Jurkat, Clone E6-1 (cell line): ENCODE measurements around the gene CKM. TPM values are rescaled to one million over a fixed set of nuclear protein-coding genes. Genes with fewer than 3 reads are reported as not detected.

ENCODE experiments used
- DNase-seq: peaks from one replicate; pipeline ENCODE4 v3.0.0-alpha.2; 2011; ENCODE audit warnings: low read depth, low spot score
- H3K4me3 ChIP-seq: 2 replicates; pipeline ENCODE4 v1.5.1; 2011; ENCODE audit warnings: mild to moderate bottlenecking, low read length, control low read depth, moderate library complexity
- polyA plus RNA-seq: library from polyadenylated mRNA; unstranded; fragments of >200 nt; gene quantifications from one replicate; pipeline ENCODE4 v1.2.1, GENCODE V29; 2012; ENCODE audit warnings: missing spikeins; ENCODE audit not compliant: insufficient read length, insufficient read depth

Gene CKM
- not detected for polyA plus RNA-seq

DNA sequence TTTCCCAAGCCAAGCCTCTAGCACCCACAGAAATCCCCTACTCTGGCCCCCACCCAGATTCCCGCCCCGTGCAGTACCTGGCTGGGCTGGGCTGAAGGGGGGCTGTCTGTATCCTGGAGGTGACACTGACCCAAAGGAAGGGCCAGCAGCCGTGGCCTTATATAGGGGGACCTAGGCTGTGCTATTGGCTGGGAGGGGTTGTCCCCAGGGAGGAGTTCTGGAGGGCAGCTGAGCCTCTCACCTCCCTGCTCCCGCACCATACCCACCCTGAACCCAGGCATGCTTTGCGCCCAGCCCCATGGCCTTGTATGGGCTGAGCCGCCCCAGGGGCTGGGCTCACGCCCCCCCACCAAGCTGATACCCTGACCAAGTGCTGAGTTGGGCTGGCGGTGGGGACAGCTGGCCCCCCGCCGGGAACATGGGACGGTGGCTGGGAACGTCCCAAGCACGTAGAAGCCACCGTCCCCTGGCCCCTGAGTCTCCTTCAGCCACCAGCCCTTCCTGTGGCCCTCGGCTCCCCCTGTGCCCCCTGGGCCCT lies at the start of gene CKM:
Gene CKM, minus strand, starts transcription at position 132 of the 538 bp plus-strand sequence. CDS start 3,162 bp downstream, outside the sequence.
- H3K4me3 ChIP-seq = no peak within 1 kb of the TSS
- no peak for DNase-seq

- H3K4me3 ChIP-seq = peak within 1 kb of the TSS; percentile 77
Observed at GRCh38 chr19:45370410-45371204, 47.9 kb upstream of the CKM start, which contains the start of gene ERCC2. Gene ERCC2, minus strand, starts transcription at chr19:45370573. Its CDS starts 33 bp downstream, at chr19:45370540.

GRCh38 chr19:45368737-45369340 lies 46.2 kb upstream of the CKM start:
- no peak for DNase-seq
- no peak overlapping the region for H3K4me3 ChIP-seq

More at GRCh38 chr19:45370410-45371204, 47.9 kb upstream of the CKM start, which contains the start of gene ERCC2:
- peak; percentile 98 for DNase-seq

- no peak for DNase-seq
- H3K4me3 ChIP-seq = no peak overlapping the region
Observed at GRCh38 chr19:45368127-45368526, 45.5 kb upstream of the CKM start.

GRCh38 chr19:45364696-45365095 lies 42.0 kb upstream of the CKM start:
- DNase-seq = no peak
- H3K4me3 ChIP-seq = no peak overlapping the region

DNA sequence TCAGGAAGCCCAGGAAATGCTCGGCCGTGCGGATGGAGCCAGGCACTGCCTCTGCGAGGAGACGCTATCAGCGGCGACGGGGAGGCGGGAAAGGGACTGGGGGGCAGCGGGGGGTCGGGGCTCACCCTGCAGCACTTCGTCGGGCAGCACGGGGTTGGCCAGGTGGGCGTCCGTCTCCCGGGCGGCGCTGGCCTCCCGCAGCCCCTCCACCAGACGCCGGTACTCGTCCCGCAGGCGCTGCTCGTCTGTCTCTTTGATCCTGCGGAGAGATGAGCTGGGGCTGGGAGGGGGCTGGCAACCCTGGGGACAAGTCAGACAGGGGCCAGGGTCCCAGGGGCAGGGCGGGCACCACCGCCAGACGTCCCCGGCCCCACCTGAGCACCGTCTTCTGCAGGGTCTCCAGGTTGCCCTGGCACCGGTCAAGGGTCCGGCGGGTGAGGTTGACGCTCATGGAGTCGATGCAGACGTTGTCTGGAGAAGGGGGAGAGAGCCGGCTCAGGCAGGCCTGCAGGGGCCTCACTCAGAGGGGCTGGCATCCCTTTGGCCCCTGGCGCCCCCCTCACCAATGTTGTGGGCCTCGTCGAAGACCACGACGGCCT lies 41.3 kb upstream of the CKM start:
- H3K4me3 ChIP-seq = no peak overlapping the region
- DNase-seq = no peak

- no peak for DNase-seq
- H3K4me3 ChIP-seq = no peak overlapping the region
Observed at GRCh38 chr19:45362291-45362690, 39.6 kb upstream of the CKM start.

- no peak overlapping the region for H3K4me3 ChIP-seq
- DNase-seq = no peak
Observed at GRCh38 chr19:45361608-45362007, 38.9 kb upstream of the CKM start.

DNA sequence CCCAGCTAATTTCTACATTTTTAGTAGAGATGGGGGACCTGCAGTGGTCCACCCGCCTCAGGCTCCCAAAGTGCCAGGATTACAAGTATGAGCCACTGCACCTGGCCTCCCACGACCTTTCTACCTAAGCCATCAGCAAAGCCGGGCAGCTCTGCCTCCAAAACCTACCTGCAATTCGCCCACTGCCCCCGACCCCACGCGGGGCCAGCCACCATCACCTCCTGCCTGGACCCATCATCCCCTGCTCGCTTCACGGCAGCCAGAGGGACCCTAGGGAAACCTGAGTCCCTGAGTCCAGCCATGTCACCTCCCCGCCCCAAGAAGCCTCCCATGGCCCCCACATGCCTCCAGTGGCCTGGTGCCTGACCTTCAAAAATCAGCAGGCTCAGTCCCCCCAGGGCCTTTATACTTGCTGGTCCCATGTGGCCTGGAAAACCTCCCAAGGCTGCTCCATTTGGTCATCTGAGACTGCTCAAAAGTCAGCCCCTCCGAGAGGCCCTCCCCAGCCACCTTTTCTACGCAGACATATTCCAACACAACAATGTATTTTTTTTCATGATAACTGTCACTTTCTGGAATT lies 35.6 kb upstream of the CKM start:
- no peak overlapping the region for H3K4me3 ChIP-seq
- no peak for DNase-seq

DNA sequence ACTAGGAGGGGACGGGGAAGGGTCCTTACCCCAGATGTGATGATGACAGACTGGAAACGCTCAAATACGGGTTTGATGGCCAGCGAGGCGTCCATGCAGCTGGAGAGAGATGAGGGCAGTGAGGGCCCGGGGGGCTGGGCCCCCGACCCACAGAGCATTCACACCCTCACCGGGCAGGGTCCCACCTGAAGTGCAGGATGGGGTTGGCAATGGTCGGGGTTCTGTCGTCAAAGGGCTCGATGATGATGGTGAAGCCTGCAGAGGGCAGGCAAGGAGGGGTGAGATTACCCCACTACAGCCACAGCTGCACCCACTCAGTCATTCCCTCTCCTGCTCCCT lies 34.7 kb upstream of the CKM start:
- no peak for DNase-seq
- H3K4me3 ChIP-seq = no peak overlapping the region

DNA sequence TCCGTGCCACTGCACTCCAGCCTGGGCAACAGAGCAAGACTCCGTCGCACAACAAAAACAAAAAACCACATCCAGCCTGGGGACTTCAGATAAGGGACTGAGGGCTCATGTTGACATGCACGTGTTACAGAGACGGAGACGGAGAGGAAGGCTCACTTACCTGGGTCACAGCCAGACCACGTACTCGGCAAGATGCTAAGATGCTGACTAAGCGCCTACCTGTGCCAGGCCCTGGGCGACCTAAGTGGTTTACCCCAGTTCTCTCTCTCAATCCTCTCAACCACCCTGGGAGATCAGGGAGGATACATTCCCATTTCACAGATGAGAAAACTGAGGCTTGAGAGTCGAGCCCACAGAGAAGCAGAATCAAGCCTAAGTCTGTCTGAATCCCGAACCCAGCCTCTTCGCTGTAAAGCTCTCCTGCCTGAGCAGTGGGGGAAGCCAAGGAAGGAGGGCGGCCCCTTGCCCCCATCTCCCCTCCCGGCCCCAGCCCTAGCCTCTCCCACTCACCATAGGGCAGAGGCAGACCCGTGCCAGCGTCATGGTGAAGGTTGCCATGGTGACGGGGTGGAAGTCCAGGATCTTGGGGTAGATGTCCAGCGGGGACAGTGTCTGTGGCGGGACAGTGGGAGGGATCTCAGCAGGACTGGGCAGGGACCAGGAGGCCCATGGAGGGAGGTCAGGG lies 34.2 kb upstream of the CKM start:
- DNase-seq = no peak
- no peak overlapping the region for H3K4me3 ChIP-seq

DNA sequence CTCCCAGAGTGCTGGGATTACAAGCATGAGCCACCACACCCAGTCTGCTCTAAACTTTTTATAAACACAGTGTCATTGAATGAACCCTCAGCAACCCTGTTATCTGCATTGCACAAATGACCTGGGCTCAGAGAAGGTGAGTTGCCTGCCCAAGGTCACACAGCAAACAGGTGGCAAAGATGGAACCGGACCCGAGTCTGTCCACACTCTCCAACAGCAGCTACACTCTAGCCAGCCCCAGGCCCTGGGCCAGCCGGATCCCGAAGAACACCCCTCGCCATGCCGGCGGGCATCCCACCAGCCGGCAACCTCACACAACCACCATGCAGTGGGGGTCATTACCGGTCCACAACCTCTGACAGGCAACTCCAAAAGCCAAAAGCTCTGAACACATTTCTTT lies 33.2 kb upstream of the CKM start:
- H3K4me3 ChIP-seq = no peak overlapping the region
- DNase-seq = no peak

DNA sequence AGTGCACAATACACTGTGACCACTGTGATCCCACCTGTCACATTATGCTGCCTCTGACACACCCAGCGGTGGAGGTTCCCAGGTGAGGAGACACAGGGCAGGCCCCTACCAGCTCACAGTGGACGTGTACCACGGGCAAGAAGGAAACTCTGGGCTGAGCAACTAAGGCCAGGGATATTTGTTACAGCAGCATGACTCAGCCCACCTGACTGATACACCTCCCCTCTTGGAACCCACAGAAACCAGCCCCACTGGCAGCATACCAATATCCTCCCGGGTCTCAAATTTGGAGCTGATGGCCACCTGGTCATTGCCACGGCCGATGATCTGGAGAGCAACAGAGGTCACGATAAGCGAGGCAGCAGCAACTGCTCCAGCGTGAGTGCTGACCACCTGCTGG lies 32.7 kb upstream of the CKM start:
- no peak for DNase-seq
- H3K4me3 ChIP-seq = no peak overlapping the region

GRCh38 chr19:45354241-45354842 lies 31.7 kb upstream of the CKM start:
- H3K4me3 ChIP-seq = no peak overlapping the region
- DNase-seq = no peak

DNA sequence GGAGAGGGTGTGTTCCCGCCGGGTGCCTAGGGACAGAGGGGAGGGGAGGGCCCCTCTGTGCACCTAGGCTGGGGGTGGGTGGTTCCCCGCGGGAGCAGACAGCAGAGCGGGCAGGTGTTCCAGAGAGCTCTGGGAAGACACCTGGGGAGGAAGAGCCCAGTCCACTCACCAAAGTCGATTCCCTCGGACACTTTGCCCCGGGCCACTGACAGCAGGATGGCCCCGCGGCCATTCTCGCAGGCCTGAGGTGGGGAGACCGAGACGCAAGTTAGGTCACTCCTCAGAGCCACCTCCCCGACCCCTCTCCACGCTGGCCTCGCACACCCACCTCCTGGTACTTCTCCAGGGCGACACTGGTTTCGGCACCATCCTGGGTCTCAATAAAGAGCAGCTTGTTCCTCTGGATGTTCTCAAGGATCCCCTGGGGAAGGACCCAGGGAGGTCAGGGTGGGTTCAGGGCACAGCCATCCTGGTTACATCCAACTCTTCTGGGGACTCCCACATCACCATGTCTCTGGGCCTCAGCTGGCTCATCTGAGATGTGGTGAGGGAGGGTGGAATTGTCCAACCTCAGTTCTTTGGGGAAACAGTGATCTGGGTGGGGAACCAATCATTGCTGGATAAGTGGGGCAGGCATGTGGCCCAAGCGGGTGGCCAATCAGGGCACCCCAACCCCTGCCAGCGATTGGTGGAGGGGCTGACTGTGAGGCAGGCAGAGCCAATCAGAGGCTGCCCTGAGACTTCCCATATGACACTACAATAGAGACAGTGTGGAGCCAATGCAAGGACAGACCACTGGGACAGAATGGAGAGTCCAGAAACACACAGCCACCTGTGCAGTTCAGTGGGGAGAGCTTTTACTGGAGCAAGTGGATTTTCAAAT lies 30.5 kb upstream of the CKM start:
- H3K4me3 ChIP-seq = no peak overlapping the region
- no peak for DNase-seq

DNA sequence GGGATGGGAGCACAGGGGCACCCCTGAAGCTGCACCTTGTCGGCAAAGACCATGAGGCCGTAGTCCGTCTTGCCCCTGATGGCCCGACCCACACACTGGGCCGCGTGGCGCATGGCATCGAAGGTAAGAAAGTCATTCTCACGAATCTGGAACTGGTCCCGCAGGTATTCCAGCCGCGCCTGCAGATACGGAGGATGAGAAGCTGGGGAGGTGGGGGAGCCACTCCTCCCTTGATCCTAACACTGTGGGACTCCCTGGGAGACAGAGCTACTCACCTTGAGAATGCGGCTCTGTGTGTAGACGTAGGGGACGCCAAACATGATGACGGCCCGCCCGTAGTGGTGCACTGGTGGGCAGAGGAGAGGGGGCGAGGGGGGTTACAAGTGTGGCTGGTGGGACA lies 29.8 kb upstream of the CKM start:
- no peak overlapping the region for H3K4me3 ChIP-seq
- no peak for DNase-seq

DNA sequence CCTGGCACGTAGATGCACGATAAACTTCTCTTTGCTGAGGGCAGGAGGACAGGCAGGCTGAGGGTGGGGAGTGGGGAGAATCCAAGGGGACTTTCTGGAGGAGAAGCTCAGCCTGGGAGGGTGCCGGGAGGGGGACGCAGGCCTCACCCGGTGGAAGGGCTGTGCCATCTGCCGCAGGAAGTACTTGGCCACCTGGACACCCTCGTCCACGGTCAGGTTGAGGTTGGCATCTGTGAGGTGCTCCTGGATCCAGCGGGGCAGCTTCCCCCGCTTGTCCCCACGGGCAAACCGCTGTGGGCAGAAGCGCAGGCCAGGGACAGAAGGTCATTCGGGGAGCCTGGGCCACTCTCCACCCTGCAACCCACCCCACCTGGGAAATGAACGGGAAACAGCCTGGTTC lies 29.4 kb upstream of the CKM start:
- no peak overlapping the region for H3K4me3 ChIP-seq
- no peak for DNase-seq

- no peak for DNase-seq
- H3K4me3 ChIP-seq = no peak overlapping the region
Observed at GRCh38 chr19:45351401-45351952, 28.8 kb upstream of the CKM start.
